HepG2 (cell line): Measurements from ENCODE around the gene MLLT10. TPM values are rescaled to one million over a fixed set of nuclear protein-coding genes. Genes with fewer than 3 reads are reported as not detected.
A peak's percentile ranks its signal among the peaks of the same experiment; 100 is the strongest.

Experiments
- ATAC-seq: fragments of 200-7000 bp; cut with Tn5 transposase; 3 replicates; pipeline ENCODE4 v1.9.1; 2020; ENCODE audit warnings: mild to moderate bottlenecking, moderate library complexity
- BruUV-seq: library from RNA; stranded (reverse); fragments of 400-500 nt; replicated peaks from 2 replicates; lab custom pipeline; 2021; lab: Mats Ljungman, UMichigan
- CTCF ChIA-PET: fragments of 300-600 bp; formaldehyde crosslinking; extraction: SDS; loops from one replicate; lab custom pipeline; 2021; ENCODE audit warnings: low total read pairs, inconsistent platforms, low intra/inter-chr PET ratio; lab: Yijun Ruan, JAX
- POLR2A ChIA-PET: fragments of 350-600 bp; sonication (Branson Sonifier 250); formaldehyde crosslinking; loops from one replicate; lab custom pipeline; 2020; ENCODE audit warnings: antibody characterized with exemption, inconsistent platforms; lab: Yijun Ruan, JAX
- DNase-seq: peaks from one replicate; pipeline ENCODE4 v3.0.0-alpha.2; 2015; ENCODE audit warnings: low spot score
- FAIRE-seq: peaks from 3 replicates; lab custom pipeline; 2011; peaks lifted over from hg19 to GRCh38; lab: Jason Lieb, UNC
- H2AFZ ChIP-seq: one replicate; pipeline ENCODE4 v1.6.1; 2011; ENCODE audit warnings: low read length, inconsistent platforms
- H3K27ac ChIP-seq: fragments of 300-600 bp; 3 replicates; pipeline ENCODE4 v1.8.0; 2011; ENCODE audit warnings: mixed run types, mild to moderate bottlenecking, mixed read lengths, low read length, inconsistent platforms; ENCODE audit not compliant: insufficient read depth; ENCODE audit errors: extremely low read length
- H3K27me3 ChIP-seq, 2 experiments: fragments of 200-600 bp in 1 of 2; 2 replicates in 1 of 2; 3 replicates in 1 of 2; pipeline versions ENCODE4 v1.6.0 to v1.8.0; 2011; ENCODE audit warnings: low read length in 2 of 2, mild to moderate bottlenecking in 2 of 2, moderate library complexity in 2 of 2, inconsistent platforms in 1 of 2; ENCODE audit not compliant: insufficient read depth in 2 of 2, control insufficient read depth in 1 of 2
- H3K36me3 ChIP-seq, 2 experiments: fragments of 200-600 bp in 1 of 2; replicated peaks in 1 of 2; 2 replicates in 1 of 2; 3 replicates in 1 of 2; pipeline versions ENCODE4 v1.5.1 to v1.8.0; 2011; ENCODE audit warnings: low read length in 2 of 2, inconsistent platforms in 1 of 2; ENCODE audit not compliant: insufficient read depth in 2 of 2, control insufficient read depth in 1 of 2
- H3K4me1 ChIP-seq: 2 replicates; pipeline ENCODE4 v1.5.1; 2012; ENCODE audit warnings: low read length, inconsistent platforms; ENCODE audit not compliant: insufficient read depth
- H3K4me2 ChIP-seq: 2 replicates; pipeline ENCODE4 v1.6.0; 2011; ENCODE audit warnings: low read depth, low read length, inconsistent platforms
- H3K4me3 ChIP-seq, 3 experiments: fragments of 200-600 bp in 1 of 3; sonication (generic), shearing (Covaris generic) in 1 of 3; replicated peaks in 1 of 3; 2 replicates each; pipeline ENCODE4 v1.5.1; 2011 to 2016; ENCODE audit warnings: low read length in 3 of 3, inconsistent platforms in 2 of 3, low read depth in 2 of 3, mild to moderate bottlenecking in 2 of 3, control low read depth in 1 of 3, mixed read lengths in 1 of 3; ENCODE audit not compliant: insufficient read depth in 1 of 3
- H3K79me2 ChIP-seq: one replicate; pipeline ENCODE4 v1.6.1; 2011; ENCODE audit warnings: low read length, inconsistent platforms; ENCODE audit not compliant: insufficient read depth
- H3K9ac ChIP-seq: 2 replicates; pipeline ENCODE4 v1.6.0; 2011; ENCODE audit warnings: mild to moderate bottlenecking, low read depth, low read length, inconsistent platforms; ENCODE audit not compliant: insufficient read depth
- H3K9me3 ChIP-seq: 2 replicates; pipeline ENCODE4 v1.5.1; 2012; ENCODE audit warnings: mild to moderate bottlenecking, low read length
- H4K20me1 ChIP-seq: 2 replicates; pipeline ENCODE4 v1.6.0; 2011; ENCODE audit warnings: inconsistent platforms, mild to moderate bottlenecking, low read length, moderate library complexity; ENCODE audit not compliant: insufficient read depth
- FOXA3 ChIP-seq: IDR thresholded peaks from 2 replicates; pipeline ENCODE4 v1.6.1; 2016; ENCODE audit warnings: missing genetic modification reagents, missing compliant biosample characterization
- HNF4A ChIP-seq: sonication (generic); formaldehyde crosslinking; IDR thresholded peaks from 2 replicates; pipeline ENCODE4 v1.4.0; 2020; ENCODE audit warnings: missing genetic modification reagents
- PTBP1 ChIP-seq: fragments of 200-400 bp; formaldehyde crosslinking; IDR thresholded peaks from 2 replicates; pipeline ENCODE4 v1.6.1; 2018; ENCODE audit warnings: low read length, low read depth; ENCODE audit not compliant: poor library complexity, severe bottlenecking
- SMARCC2 ChIP-seq: fragments of 450-650 bp; IDR thresholded peaks from 2 replicates; pipeline ENCODE4 v1.6.1; 2017; ENCODE audit warnings: antibody characterized with exemption, mild to moderate bottlenecking
- SOX13 ChIP-seq, 3 experiments: fragments of 450-650 bp in 1 of 3; sonication (generic) in 1 of 3; formaldehyde crosslinking in 1 of 3; IDR thresholded peaks in 2 of 3; conservative IDR thresholded peaks in 1 of 3; 2 replicates each; pipeline versions ENCODE4 v1.5.0 to v1.6.1; 2016 to 2020; ENCODE audit warnings: antibody characterized with exemption in 1 of 3, mild to moderate bottlenecking in 1 of 3, missing compliant biosample characterization in 1 of 3, missing genetic modification reagents in 1 of 3, moderate library complexity in 1 of 3
- SOX5 ChIP-seq: IDR thresholded peaks from 2 replicates; pipeline ENCODE4 v1.6.1; 2016; ENCODE audit warnings: borderline replicate concordance
- TBX2 ChIP-seq: sonication (generic); formaldehyde crosslinking; IDR thresholded peaks from 2 replicates; pipeline ENCODE4 v1.5.0; 2020; ENCODE audit warnings: missing genetic modification reagents, mild to moderate bottlenecking, borderline replicate concordance
- U2AF2 ChIP-seq: fragments of 200-400 bp; formaldehyde crosslinking; IDR thresholded peaks from 2 replicates; pipeline ENCODE4 v1.6.1; 2017; ENCODE audit warnings: low read depth, mild to moderate bottlenecking, low read length
- WIZ ChIP-seq: sonication (generic); formaldehyde crosslinking; IDR thresholded peaks from 2 replicates; pipeline ENCODE4 v1.5.1; 2020; ENCODE audit warnings: mild to moderate bottlenecking, missing genetic modification reagents
- YEATS2 ChIP-seq: sonication (generic); formaldehyde crosslinking; IDR thresholded peaks from 2 replicates; pipeline ENCODE4 v1.4.0; 2020; ENCODE audit warnings: missing genetic modification reagents, borderline replicate concordance
- ZFP36L1 ChIP-seq: sonication (generic); formaldehyde crosslinking; IDR thresholded peaks from 2 replicates; pipeline ENCODE4 v1.8.0; 2022; ENCODE audit warnings: mild to moderate bottlenecking, missing genetic modification reagents, moderate library complexity
- ZNF232 ChIP-seq: sonication (generic); formaldehyde crosslinking; IDR thresholded peaks from 2 replicates; pipeline ENCODE4 v1.4.0; 2020; ENCODE audit warnings: missing genetic modification reagents, borderline replicate concordance
- WGBS: methylation state at CpG from one replicate; pipeline ENCODE4 v1.1.6; 2017; ENCODE audit warnings: low lambda C conversion rate; 5-methylcytosine and 5-hydroxymethylcytosine counted together
- in situ Hi-C: cut with HindIII; loops from 2 replicates; pipeline ENCODE4 v1.10.0; 2017; ENCODE audit warnings: low pct_unique_long_range_greater_than_20kb; ENCODE audit not compliant: extremely low pct_ligation_motif_present
- intact Hi-C: fragments of 100-400 bp; cut with micrococcal nuclease; formaldehyde crosslinking; loops from one replicate; pipeline ENCODE4 v1.10.0; 2022; ENCODE audit not compliant: unreplicated experiment
- polyA plus RNA-seq, 8 experiments: library from polyadenylated mRNA; depleted of rRNA in 3 of 8; stranded (reverse) in 7 of 8; unstranded in 1 of 8; fragments of >200 nt; fragmentation: Illumina TruSeq in 4 of 8; extraction: Trizol in 4 of 8; gene quantifications; 2 replicates each; pipeline versions ENCODE4 v1.2.1 to v1.2.3, GENCODE V29; 2011 to 2016; ENCODE audit warnings: low read depth in 4 of 8, missing spikeins in 1 of 8, mixed read lengths in 1 of 8; ENCODE audit not compliant: insufficient read depth in 1 of 8
- total RNA-seq, 5 experiments: library from RNA; depleted of rRNA; stranded (reverse); fragments of >200 nt; fragmentation: Illumina TruSeq; extraction: Trizol; gene quantifications; 2 replicates each; pipeline ENCODE4 v1.2.3, GENCODE V29; 2016; ENCODE audit warnings: low read depth in 1 of 5
- TF ChIP-seq, protein P1 (sequence below): sonication (generic); formaldehyde crosslinking; conservative IDR thresholded peaks from 2 replicates; pipeline ENCODE4 v1.4.0; 2020; ENCODE audit warnings: missing genetic modification reagents
- TF ChIP-seq, protein P2 (sequence below): IDR thresholded peaks from 2 replicates; pipeline ENCODE4 v1.4.0; 2020; ENCODE audit warnings: mild to moderate bottlenecking, missing genetic modification reagents
- TF ChIP-seq, protein P3 (sequence below): sonication (generic); formaldehyde crosslinking; IDR thresholded peaks from 2 replicates; pipeline ENCODE4 v1.8.1; 2023; ENCODE audit warnings: mild to moderate bottlenecking, moderate library complexity, missing genetic modification reagents

The MLLT10 gene
- total and polyA plus RNA-seq, 2 of the 13 experiments (the other 11 are each of a cell fraction or from before 2014, with no cell fraction given) = 51.3 to 84.1 TPM

DNA sequence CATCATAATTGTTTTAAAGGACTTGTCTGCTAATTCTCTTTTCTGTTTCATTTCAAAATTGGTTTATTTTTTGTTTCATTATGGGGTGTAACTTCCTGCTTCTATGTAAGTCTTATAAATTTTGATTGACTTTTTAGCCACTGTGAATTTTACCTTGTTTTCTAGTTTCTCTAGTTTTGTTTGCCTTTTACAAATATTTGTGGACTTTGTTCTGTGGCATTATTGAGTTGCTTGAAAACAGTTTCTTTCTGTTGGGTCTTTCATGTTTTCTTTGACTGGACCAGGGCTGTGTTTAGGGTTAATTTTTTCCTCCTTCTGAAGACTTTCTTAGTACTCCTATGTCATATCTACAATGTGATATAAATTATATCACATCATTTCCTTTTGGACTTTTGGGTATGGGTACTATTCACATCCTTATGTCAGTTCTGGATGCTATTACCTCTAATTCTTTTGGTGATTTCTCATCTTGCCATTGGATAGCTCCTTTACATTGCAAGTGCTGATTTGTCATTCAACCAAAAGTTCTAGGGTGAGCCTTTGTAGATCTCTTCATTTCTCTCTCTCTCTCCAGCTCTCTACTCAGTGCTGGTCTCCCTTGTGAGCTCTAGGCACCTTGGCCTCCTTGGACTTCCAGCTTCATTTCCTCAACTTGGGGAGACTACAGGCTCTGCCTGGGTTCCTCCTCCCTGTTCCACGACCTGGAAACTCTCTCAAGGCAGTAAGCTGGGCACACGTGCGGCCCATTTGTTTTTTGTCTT, 36.9 kb downstream of the MLLT10 start:
- ATAC-seq (peak; percentile 20), DNase-seq (peak; percentile 72), FAIRE-seq (no peak)
- Histone ChIP-seq H4K20me1 (no peaks in the 10 kb centered on the region), H3K79me2 (peaks cover 93% of the 10 kb centered on the region), H3K27ac (peak overlapping the region; percentile 57), H3K9ac (no peak overlapping the region), H3K4me1 (peaks cover 86% of the 10 kb centered on the region), H3K4me2 (peak overlapping the region; percentile 52), H3K9me3 (no peaks in the 10 kb centered on the region), H3K27me3 (no peaks in the 10 kb centered on the region), H3K4me3 (peak overlapping the region in 2 of 3 experiments; percentile 16 to 27; a peak in 2 of 6 replicates), H3K36me3 (peaks cover 0 to 16% of the 10 kb centered on the region in 2 experiments; a peak in 3 of 5 replicates), H2AFZ (no peak overlapping the region)
- in situ Hi-C loops = no loop called here
- ChIA-PET CTCF (no interaction called here), POLR2A (interaction anchor here (0.8 to 1.4 kb wide), 3 partner anchors 45 to 74 kb away, joined by 3 to 12 read pairs (median 3); partner anchors contain the start of gene SKIDA1)
- 51% methylated on average over 3 of the region's 3 CpGs for WGBS
- no TSS peak for BruUV-seq
- intact Hi-C loops = loop anchor here (2.0 to 5.0 kb wide), 2 partner anchors 41 to 74 kb away; no protein-coding TSS in a partner anchor
- TF ChIP-seq FOXA3 (CRISPR knock-in tag) = peak; percentile 77; the same call in 1 of the 2 replicates
- no peak for TF ChIP-seq WIZ
- TF ChIP-seq SMARCC2 = no peak
- TF ChIP-seq, protein P1, sequence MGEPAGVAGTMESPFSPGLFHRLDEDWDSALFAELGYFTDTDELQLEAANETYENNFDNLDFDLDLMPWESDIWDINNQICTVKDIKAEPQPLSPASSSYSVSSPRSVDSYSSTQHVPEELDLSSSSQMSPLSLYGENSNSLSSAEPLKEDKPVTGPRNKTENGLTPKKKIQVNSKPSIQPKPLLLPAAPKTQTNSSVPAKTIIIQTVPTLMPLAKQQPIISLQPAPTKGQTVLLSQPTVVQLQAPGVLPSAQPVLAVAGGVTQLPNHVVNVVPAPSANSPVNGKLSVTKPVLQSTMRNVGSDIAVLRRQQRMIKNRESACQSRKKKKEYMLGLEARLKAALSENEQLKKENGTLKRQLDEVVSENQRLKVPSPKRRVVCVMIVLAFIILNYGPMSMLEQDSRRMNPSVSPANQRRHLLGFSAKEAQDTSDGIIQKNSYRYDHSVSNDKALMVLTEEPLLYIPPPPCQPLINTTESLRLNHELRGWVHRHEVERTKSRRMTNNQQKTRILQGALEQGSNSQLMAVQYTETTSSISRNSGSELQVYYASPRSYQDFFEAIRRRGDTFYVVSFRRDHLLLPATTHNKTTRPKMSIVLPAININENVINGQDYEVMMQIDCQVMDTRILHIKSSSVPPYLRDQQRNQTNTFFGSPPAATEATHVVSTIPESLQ = no peak
- TF ChIP-seq YEATS2 (CRISPR knock-in tag) = no peak
- TF ChIP-seq PTBP1 = no peak
- TF ChIP-seq SOX5 = peak; percentile 75; the same call in 1 of the 2 replicates
- no peak for TF ChIP-seq U2AF2
- no peak for TF ChIP-seq ZFP36L1 (CRISPR knock-in tag)
- TF ChIP-seq HNF4A = peak; percentile 83
- TF ChIP-seq, protein P2, sequence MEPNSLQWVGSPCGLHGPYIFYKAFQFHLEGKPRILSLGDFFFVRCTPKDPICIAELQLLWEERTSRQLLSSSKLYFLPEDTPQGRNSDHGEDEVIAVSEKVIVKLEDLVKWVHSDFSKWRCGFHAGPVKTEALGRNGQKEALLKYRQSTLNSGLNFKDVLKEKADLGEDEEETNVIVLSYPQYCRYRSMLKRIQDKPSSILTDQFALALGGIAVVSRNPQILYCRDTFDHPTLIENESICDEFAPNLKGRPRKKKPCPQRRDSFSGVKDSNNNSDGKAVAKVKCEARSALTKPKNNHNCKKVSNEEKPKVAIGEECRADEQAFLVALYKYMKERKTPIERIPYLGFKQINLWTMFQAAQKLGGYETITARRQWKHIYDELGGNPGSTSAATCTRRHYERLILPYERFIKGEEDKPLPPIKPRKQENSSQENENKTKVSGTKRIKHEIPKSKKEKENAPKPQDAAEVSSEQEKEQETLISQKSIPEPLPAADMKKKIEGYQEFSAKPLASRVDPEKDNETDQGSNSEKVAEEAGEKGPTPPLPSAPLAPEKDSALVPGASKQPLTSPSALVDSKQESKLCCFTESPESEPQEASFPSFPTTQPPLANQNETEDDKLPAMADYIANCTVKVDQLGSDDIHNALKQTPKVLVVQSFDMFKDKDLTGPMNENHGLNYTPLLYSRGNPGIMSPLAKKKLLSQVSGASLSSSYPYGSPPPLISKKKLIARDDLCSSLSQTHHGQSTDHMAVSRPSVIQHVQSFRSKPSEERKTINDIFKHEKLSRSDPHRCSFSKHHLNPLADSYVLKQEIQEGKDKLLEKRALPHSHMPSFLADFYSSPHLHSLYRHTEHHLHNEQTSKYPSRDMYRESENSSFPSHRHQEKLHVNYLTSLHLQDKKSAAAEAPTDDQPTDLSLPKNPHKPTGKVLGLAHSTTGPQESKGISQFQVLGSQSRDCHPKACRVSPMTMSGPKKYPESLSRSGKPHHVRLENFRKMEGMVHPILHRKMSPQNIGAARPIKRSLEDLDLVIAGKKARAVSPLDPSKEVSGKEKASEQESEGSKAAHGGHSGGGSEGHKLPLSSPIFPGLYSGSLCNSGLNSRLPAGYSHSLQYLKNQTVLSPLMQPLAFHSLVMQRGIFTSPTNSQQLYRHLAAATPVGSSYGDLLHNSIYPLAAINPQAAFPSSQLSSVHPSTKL (CRISPR knock-in tag) = peak; percentile 73
- no peak for TF ChIP-seq TBX2 (CRISPR knock-in tag)
- no peak for TF ChIP-seq ZNF232
- TF ChIP-seq SOX13 (IDR thresholded peaks at IDR 0.05) = no peak
- TF ChIP-seq SOX13 (CRISPR knock-in tag; conservative IDR thresholded peaks at IDR 0.05 in 1 of 2, IDR thresholded peaks at IDR 0.05 in 1 of 2) = peak in 1 of 2 experiments; percentile 52; a peak in 1 of 4 replicates
- TF ChIP-seq, protein P3, sequence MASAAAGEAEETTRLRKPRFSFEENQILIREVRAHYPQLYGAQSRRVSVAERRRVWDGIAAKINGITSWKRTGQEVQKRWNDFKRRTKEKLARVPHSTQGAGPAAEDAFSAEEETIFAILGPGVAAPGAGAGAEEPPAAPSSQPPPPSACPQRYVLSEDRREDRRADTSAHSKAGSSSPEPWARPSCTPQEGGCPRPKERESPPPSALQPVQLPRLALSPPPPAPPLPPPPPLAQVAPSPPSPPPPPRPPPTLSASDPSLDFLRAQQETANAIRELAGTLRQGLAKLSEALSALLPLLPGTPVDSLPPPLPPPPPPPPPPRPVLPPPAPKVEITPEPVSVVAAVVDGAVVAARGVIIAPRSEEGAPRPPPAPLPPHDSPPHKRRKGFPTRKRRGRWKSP (CRISPR knock-in tag) = no peak; the same call in 1 of the 2 replicates
